ENCODE measurements around the gene JCHAIN.
"Not testable (repeated sequence)": the region's sequence is repeated elsewhere in the genome, so short reads cannot be mapped to it uniquely, and the experiment has no call there.

JCHAIN gene

GRCh38 chr4:70687821-70688794 lies 21.8 kb upstream of the JCHAIN start, which contains the start of gene UTP3:
Gene UTP3, plus strand, starts transcription at chr4:70688532. Its CDS starts 146 bp downstream, at chr4:70688678.
- Histone ChIP-seq H3K4me1 (ENCODE audit: insufficient read depth, insufficient read length) (no peaks in the 10 kb centered on the region), H3K27me3 (ENCODE audit: insufficient read depth, insufficient read length) (no peaks in the 10 kb centered on the region), H3K9ac (ENCODE audit: insufficient read length, low read depth) (peak within 1 kb of the TSS; percentile 97), H3K36me3 (ENCODE audit: insufficient read depth, insufficient read length, low read length) (peaks cover 25% of the 10 kb centered on the region), H3K9me3 (ENCODE audit: insufficient read depth, low read length) (no peaks in the 10 kb centered on the region), H3K4me3 (ENCODE audit: insufficient read length, low read depth) (peak within 1 kb of the TSS; percentile 96)
- TF ChIP-seq SUZ12 (IDR thresholded peaks at IDR 0.05; ENCODE audit: extremely low read depth, insufficient read depth, insufficient read length) (no peak), ZNF274 (IDR thresholded peaks at IDR 0.05; ENCODE audit: low read depth, low read length) (no peak)
- DNase-seq (ENCODE audit: low read depth, low spot score), result peak; percentile 93

GRCh38 chr4:70687392-70687791 lies 21.1 kb upstream of the JCHAIN start:
- H3K36me3 ChIP-seq (ENCODE audit: insufficient read depth, insufficient read length, low read length), result peaks cover 25% of the 10 kb centered on the region
- no peak for DNase-seq (ENCODE audit: low read depth, low spot score)
- no peaks in the 10 kb centered on the region for H3K27me3 ChIP-seq (ENCODE audit: insufficient read depth, insufficient read length)

GRCh38 chr4:70682142-70682541 lies 15.8 kb upstream of the JCHAIN start:
- not testable (repeated sequence) for H3K4me1 ChIP-seq (ENCODE audit: insufficient read depth, insufficient read length)

More at GRCh38 chr4:70687392-70687791, 21.1 kb upstream of the JCHAIN start:
- no peak for TF ChIP-seq SUZ12 (IDR thresholded peaks at IDR 0.05; ENCODE audit: extremely low read depth, insufficient read depth, insufficient read length)
- TF ChIP-seq ZNF274 (IDR thresholded peaks at IDR 0.05; ENCODE audit: low read depth, low read length), result no peak
- TF ChIP-seq YY1 (IDR thresholded peaks at IDR 0.05; ENCODE audit: insufficient read depth, insufficient read length), result no peak
- Histone ChIP-seq H3K4me1 (ENCODE audit: insufficient read depth, insufficient read length) (no peaks in the 10 kb centered on the region), H3K9me3 (ENCODE audit: insufficient read depth, low read length) (no peaks in the 10 kb centered on the region), H3K9ac (ENCODE audit: insufficient read length, low read depth) (peak overlapping the region; percentile 92), H3K4me3 (ENCODE audit: insufficient read length, low read depth) (peak overlapping the region; percentile 96)

GRCh38 chr4:70681704-70682103 lies 15.4 kb upstream of the JCHAIN start:
- TF ChIP-seq YY1 (IDR thresholded peaks at IDR 0.05; ENCODE audit: insufficient read depth, insufficient read length), result no peak
- no peak for TF ChIP-seq SUZ12 (IDR thresholded peaks at IDR 0.05; ENCODE audit: extremely low read depth, insufficient read depth, insufficient read length)
- TF ChIP-seq ZNF274 (IDR thresholded peaks at IDR 0.05; ENCODE audit: low read depth, low read length), result no peak
- H3K9ac ChIP-seq (ENCODE audit: insufficient read length, low read depth), result no peak overlapping the region
- no peaks in the 10 kb centered on the region for H3K9me3 ChIP-seq (ENCODE audit: insufficient read depth, low read length)
- H3K4me1 ChIP-seq (ENCODE audit: insufficient read depth, insufficient read length), result no peaks in the 10 kb centered on the region
- no peak overlapping the region for H3K4me3 ChIP-seq (ENCODE audit: insufficient read length, low read depth)
- H3K27me3 ChIP-seq (ENCODE audit: insufficient read depth, insufficient read length), result no peaks in the 10 kb centered on the region
- H3K36me3 ChIP-seq (ENCODE audit: insufficient read depth, insufficient read length, low read length), result no peaks in the 10 kb centered on the region
- DNase-seq (ENCODE audit: low read depth, low spot score), result no peak

More at GRCh38 chr4:70682142-70682541, 15.8 kb upstream of the JCHAIN start:
- H3K27me3 ChIP-seq (ENCODE audit: insufficient read depth, insufficient read length); H3K9me3 ChIP-seq (ENCODE audit: insufficient read depth, low read length); H3K4me3 ChIP-seq (ENCODE audit: insufficient read length, low read depth); H3K9ac ChIP-seq (ENCODE audit: insufficient read length, low read depth); DNase-seq (ENCODE audit: low read depth, low spot score); H3K36me3 ChIP-seq (ENCODE audit: insufficient read depth, insufficient read length, low read length): not testable (repeated sequence)

- no peaks in the 10 kb centered on the region for H3K4me1 ChIP-seq (ENCODE audit: insufficient read depth, insufficient read length)
- H3K27me3 ChIP-seq (ENCODE audit: insufficient read depth, insufficient read length), result no peaks in the 10 kb centered on the region
- no peak for TF ChIP-seq ZNF274 (IDR thresholded peaks at IDR 0.05; ENCODE audit: low read depth, low read length)
- TF ChIP-seq SUZ12 (IDR thresholded peaks at IDR 0.05; ENCODE audit: extremely low read depth, insufficient read depth, insufficient read length), result no peak
- no peak for TF ChIP-seq YY1 (IDR thresholded peaks at IDR 0.05; ENCODE audit: insufficient read depth, insufficient read length)
- no peak overlapping the region for H3K9ac ChIP-seq (ENCODE audit: insufficient read length, low read depth)
- no peaks in the 10 kb centered on the region for H3K36me3 ChIP-seq (ENCODE audit: insufficient read depth, insufficient read length, low read length)
- no peak for DNase-seq (ENCODE audit: low read depth, low spot score)
- no peaks in the 10 kb centered on the region for H3K9me3 ChIP-seq (ENCODE audit: insufficient read depth, low read length)
- no peak overlapping the region for H3K4me3 ChIP-seq (ENCODE audit: insufficient read length, low read depth)
Measured at GRCh38 chr4:70680934-70681333, 14.6 kb upstream of the JCHAIN start.

GRCh38 chr4:70678383-70678999 lies 12.2 kb upstream of the JCHAIN start:
- Histone ChIP-seq H3K9me3 (ENCODE audit: insufficient read depth, low read length) (no peaks in the 10 kb centered on the region), H3K9ac (ENCODE audit: insufficient read length, low read depth) (no peak overlapping the region), H3K4me3 (ENCODE audit: insufficient read length, low read depth) (no peak overlapping the region), H3K36me3 (ENCODE audit: insufficient read depth, insufficient read length, low read length) (no peaks in the 10 kb centered on the region), H3K27me3 (ENCODE audit: insufficient read depth, insufficient read length) (no peaks in the 10 kb centered on the region), H3K4me1 (ENCODE audit: insufficient read depth, insufficient read length) (no peaks in the 10 kb centered on the region)
- DNase-seq (ENCODE audit: low read depth, low spot score), result no peak
- TF ChIP-seq SUZ12 (IDR thresholded peaks at IDR 0.05; ENCODE audit: extremely low read depth, insufficient read depth, insufficient read length) (no peak), YY1 (IDR thresholded peaks at IDR 0.05; ENCODE audit: insufficient read depth, insufficient read length) (no peak), ZNF274 (IDR thresholded peaks at IDR 0.05; ENCODE audit: low read depth, low read length) (no peak)

- H3K4me1 ChIP-seq (ENCODE audit: insufficient read depth, insufficient read length), result no peaks in the 10 kb centered on the region
- TF ChIP-seq YY1 (IDR thresholded peaks at IDR 0.05; ENCODE audit: insufficient read depth, insufficient read length) (no peak), SUZ12 (IDR thresholded peaks at IDR 0.05; ENCODE audit: extremely low read depth, insufficient read depth, insufficient read length) (no peak), ZNF274 (IDR thresholded peaks at IDR 0.05; ENCODE audit: low read depth, low read length) (no peak)
- H3K36me3 ChIP-seq (ENCODE audit: insufficient read depth, insufficient read length, low read length), result no peaks in the 10 kb centered on the region
- H3K27me3 ChIP-seq (ENCODE audit: insufficient read depth, insufficient read length), result no peaks in the 10 kb centered on the region
- H3K9me3 ChIP-seq (ENCODE audit: insufficient read depth, low read length), result no peaks in the 10 kb centered on the region
- H3K4me3 ChIP-seq (ENCODE audit: insufficient read length, low read depth), result no peak overlapping the region
- H3K9ac ChIP-seq (ENCODE audit: insufficient read length, low read depth), result no peak overlapping the region
- DNase-seq (ENCODE audit: low read depth, low spot score), result no peak
Measured at GRCh38 chr4:70676554-70677090, 10.3 kb upstream of the JCHAIN start.
